Measurements from ENCODE around the gene TCF15. TPM values are rescaled to one million over a fixed set of nuclear protein-coding genes. Genes with fewer than 3 reads are reported as not detected.
A peak's percentile ranks its signal among the peaks of the same experiment; 100 is the strongest.

Gene TCF15
- total and polyA plus RNA-seq, 3 experiments from 2014 or later: not detected

DNA sequence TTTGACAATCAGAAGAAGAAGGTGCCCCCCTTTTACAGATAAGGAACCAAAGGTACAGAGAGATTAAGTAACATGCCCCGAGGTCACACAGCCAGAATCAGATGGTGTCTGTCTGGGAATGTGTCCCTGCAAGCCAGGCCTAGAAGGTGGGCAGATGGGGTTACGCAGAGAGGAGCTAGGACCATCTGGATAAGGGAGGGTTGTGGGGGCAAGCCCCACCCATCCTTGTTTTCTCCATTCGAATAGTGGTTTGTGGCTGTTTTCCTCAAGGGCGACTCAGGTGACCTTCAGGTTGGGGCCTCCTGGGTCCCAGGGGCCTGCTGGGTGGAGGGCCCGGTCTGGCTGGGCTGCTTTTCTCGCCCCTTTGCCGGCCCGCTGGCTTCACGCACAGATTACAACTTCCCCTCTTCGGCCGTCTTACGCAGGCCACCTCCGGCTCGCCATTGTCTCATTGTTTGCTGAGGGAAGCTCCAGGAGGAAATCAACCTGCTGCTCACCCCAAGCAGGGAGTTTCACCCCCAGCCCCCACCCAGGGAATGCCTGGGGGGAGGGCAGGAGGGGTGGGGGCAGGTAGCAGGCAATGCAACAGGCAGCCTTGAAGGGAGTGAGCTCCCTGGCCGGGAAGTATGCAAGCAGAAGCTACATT is 35.7 kb downstream of the TCF15 start:
- Histone ChIP-seq H3K4me1 (ENCODE audit: insufficient read depth, low read length) (no peaks in the 10 kb centered on the region), H3K27me3 (ENCODE audit: insufficient read depth, low read length, poor library complexity, severe bottlenecking) (peaks cover 9% of the 10 kb centered on the region), H3K9me3 (ENCODE audit: low read length) (no peaks in the 10 kb centered on the region), H3K27ac (ENCODE audit: low read depth, low read length) (no peak overlapping the region), H3K36me3 (ENCODE audit: insufficient read depth, low read length) (no peaks in the 10 kb centered on the region), H3K4me3 (ENCODE audit: low read length) (no peak overlapping the region)
- H3K27me3 Mint-ChIP-seq: peaks cover 21 to 48% of the 10 kb centered on the region in 2 donors
- no peaks in the 10 kb centered on the region for H3K9me3 Mint-ChIP-seq
- no peaks in the 10 kb centered on the region for H3K4me1 Mint-ChIP-seq
- POLR2A ChIA-PET: no interaction called here
- peak overlapping the region in 1 of 8 donors; percentile 50 for H3K27ac Mint-ChIP-seq
- CTCF ChIA-PET: no interaction called here
- no peak for DNase-seq
- H3K4me3 Mint-ChIP-seq: no peak overlapping the region
- no peaks in the 10 kb centered on the region for H3K36me3 Mint-ChIP-seq

DNA sequence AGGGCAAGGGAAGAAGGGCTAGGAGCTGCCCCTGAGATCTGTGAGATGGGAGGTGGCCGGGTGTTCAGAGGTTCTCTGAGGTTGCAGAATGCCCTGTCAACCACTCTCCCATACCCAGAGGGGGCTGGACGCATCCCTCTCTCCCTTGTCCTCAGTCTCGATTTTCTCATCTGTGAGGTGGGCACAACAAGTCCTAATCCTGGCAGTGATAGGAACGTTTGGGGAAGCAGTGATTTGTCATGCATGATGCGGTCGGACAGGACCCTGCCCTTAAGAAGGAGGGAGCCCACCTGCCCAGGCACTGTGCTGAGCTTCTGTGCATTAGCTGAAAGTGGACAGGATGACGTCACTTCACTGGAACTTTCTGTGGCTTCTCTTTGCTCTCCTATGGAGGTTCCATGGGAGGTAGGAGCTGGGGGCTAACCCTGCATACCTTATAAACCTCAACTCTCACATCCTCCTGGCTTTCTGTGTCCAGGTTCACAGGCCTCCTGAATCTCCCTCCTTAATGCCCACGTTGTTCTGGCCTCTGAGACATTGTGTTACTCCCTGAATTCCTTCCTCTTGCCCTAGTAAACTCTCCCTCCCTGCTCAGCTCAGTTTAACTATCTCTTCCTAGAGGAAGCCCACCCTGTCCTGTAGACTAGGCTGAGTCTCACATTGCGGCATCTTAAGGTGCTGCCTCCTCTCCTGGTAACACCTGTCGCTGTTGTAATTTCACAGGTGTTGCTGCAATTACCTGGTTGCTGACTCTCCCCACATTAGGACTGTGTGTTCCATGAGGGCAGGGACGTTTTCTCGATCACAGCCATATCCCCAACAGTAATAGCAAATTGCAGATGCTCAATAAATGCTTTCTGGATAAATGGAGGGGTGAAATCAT is 36.5 kb downstream of the TCF15 start:
- Histone ChIP-seq H3K9me3 (ENCODE audit: low read length) (no peaks in the 10 kb centered on the region), H3K36me3 (ENCODE audit: insufficient read depth, low read length) (no peaks in the 10 kb centered on the region), H3K27me3 (ENCODE audit: insufficient read depth, low read length, poor library complexity, severe bottlenecking) (peaks cover 9% of the 10 kb centered on the region), H3K4me3 (ENCODE audit: low read length) (no peak overlapping the region), H3K4me1 (ENCODE audit: insufficient read depth, low read length) (no peaks in the 10 kb centered on the region), H3K27ac (ENCODE audit: low read depth, low read length) (no peak overlapping the region)
- ChIA-PET POLR2A (no interaction called here), CTCF (no interaction called here)
- Mint-ChIP-seq H3K27me3 (peaks cover 26 to 51% of the 10 kb centered on the region in 2 donors), H3K36me3 (no peaks in the 10 kb centered on the region), H3K4me1 (no peaks in the 10 kb centered on the region), H3K4me3 (no peak overlapping the region), H3K9me3 (no peaks in the 10 kb centered on the region), H3K27ac (peak overlapping the region in 1 of 8 donors; percentile 50)
- no peak for DNase-seq

DNA sequence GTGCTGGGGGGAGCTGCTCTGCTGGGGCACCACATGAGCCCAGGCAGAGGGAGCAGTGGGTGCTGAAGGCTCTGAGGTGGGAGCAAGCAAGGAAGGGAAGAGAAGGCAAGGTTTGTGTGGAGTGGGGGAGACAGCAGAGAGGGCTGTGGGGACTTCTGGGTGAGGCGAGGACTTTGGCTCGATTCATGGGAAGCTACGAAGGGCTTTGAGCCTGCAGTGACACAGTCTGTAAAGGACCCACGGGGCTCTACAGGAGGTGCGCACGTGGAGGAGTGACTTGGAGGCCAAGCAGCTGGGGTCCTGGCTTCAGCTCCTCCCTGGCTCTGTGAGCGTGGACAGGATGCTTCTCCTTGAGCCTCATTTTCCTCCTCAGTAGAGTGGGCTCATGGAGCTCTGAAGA is 37.4 kb downstream of the TCF15 start:
- Histone ChIP-seq H3K36me3 (ENCODE audit: insufficient read depth, low read length) (no peaks in the 10 kb centered on the region), H3K27me3 (ENCODE audit: insufficient read depth, low read length, poor library complexity, severe bottlenecking) (peaks cover 9% of the 10 kb centered on the region), H3K27ac (ENCODE audit: low read depth, low read length) (no peak overlapping the region), H3K4me3 (ENCODE audit: low read length) (no peak overlapping the region), H3K4me1 (ENCODE audit: insufficient read depth, low read length) (no peaks in the 10 kb centered on the region), H3K9me3 (ENCODE audit: low read length) (no peaks in the 10 kb centered on the region)
- CTCF ChIA-PET: no interaction called here
- no peak overlapping the region for H3K4me3 Mint-ChIP-seq
- H3K36me3 Mint-ChIP-seq: no peaks in the 10 kb centered on the region
- POLR2A ChIA-PET: no interaction called here
- H3K4me1 Mint-ChIP-seq: no peaks in the 10 kb centered on the region
- H3K27ac Mint-ChIP-seq: peak overlapping the region in 1 of 8 donors; percentile 21
- no peaks in the 10 kb centered on the region for H3K9me3 Mint-ChIP-seq
- H3K27me3 Mint-ChIP-seq: peaks cover 29 to 53% of the 10 kb centered on the region in 2 donors
- no peak for DNase-seq

DNA sequence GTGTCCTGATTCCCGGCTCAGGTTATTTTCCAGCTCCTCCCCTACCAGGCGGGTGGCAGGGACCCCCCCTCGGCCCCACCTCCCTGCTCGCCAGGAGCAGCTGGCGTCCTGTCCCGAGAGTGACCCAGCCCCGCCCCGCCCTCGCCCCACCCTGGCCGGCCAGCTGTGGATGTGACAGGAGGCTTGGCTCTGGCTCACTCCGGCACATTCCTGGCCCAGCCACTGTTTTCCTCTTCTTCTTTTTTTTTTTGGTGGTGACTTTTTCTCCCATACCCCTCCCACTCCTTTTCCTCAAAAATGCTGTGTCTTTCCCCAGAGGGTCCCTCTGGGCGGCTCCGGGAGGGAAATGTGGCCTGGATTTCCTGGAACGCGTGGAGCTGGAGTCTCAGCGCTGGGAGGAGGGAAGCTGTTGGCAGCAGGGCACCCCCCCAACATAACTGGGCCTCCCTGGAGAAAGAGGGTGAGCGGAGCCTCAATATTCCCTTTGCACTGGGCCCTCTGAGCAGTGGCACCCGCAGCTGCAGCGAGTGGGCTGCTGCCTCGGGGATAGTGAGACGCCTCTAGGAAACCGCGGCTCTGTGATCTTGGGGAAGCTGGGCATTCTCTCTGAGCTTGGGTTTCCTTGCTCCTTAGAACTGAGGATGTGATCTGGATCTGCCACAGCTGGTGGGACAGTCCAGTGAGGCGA is 38.2 kb downstream of the TCF15 start:
- Mint-ChIP-seq H3K36me3 (no peaks in the 10 kb centered on the region), H3K4me1 (no peaks in the 10 kb centered on the region), H3K27ac (peak overlapping the region in 1 of 8 donors; percentile 90), H3K4me3 (no peak overlapping the region), H3K27me3 (peaks cover 31 to 55% of the 10 kb centered on the region in 2 donors), H3K9me3 (no peaks in the 10 kb centered on the region)
- DNase-seq: no peak
- no peaks in the 10 kb centered on the region for H3K36me3 ChIP-seq (ENCODE audit: insufficient read depth, low read length)
- H3K9me3 ChIP-seq (ENCODE audit: low read length): no peaks in the 10 kb centered on the region
- CTCF ChIA-PET: no interaction called here
- H3K27me3 ChIP-seq (ENCODE audit: insufficient read depth, low read length, poor library complexity, severe bottlenecking): peaks cover 9% of the 10 kb centered on the region
- POLR2A ChIA-PET: no interaction called here
- H3K4me1 ChIP-seq (ENCODE audit: insufficient read depth, low read length): no peaks in the 10 kb centered on the region
- H3K4me3 ChIP-seq (ENCODE audit: low read length): no peak overlapping the region
- no peak overlapping the region for H3K27ac ChIP-seq (ENCODE audit: low read depth, low read length)

DNA sequence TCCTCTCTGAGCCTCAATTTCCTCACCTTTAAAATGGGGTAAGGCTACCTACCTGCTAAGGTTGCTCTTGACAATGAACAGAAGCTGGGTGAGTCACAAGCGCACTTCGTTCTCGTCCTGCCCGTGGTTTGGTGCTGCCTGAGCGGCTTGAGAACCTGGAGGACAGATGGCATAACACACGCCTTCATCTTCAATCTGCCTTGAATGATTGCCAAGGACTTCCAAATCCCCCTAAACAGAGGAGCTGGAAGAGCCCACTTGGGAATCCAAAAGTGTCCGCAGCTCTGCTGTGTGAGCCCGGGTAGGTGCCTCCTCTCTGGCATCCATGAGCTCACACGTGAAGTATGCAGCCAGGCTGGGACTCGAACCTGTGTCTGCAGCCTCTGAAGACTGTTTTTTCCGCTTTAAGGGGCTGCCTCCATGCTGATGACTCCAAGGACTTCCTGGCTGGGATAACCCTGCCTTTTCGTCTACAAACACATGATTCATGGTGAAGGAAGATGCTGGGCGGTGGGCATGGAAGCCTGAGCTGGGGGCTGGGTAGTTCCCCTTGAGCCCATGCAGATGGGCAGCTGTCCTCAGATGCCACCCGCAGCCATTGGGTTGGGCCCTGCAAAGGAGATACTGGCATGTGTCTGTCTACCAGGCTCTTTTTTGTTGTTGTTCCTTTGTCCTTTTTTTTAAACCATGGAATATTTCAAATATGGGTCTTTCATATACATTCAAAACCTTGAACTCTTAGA is 41.3 kb downstream of the TCF15 start:
- Histone ChIP-seq H3K4me3 (ENCODE audit: low read length) (no peak overlapping the region), H3K27ac (ENCODE audit: low read depth, low read length) (no peak overlapping the region), H3K9me3 (ENCODE audit: low read length) (no peaks in the 10 kb centered on the region), H3K27me3 (ENCODE audit: insufficient read depth, low read length, poor library complexity, severe bottlenecking) (peaks cover 8% of the 10 kb centered on the region), H3K4me1 (ENCODE audit: insufficient read depth, low read length) (no peaks in the 10 kb centered on the region), H3K36me3 (ENCODE audit: insufficient read depth, low read length) (no peaks in the 10 kb centered on the region)
- ChIA-PET CTCF (no interaction called here), POLR2A (no interaction called here)
- Mint-ChIP-seq H3K27me3 (peaks cover 27 to 51% of the 10 kb centered on the region in 2 donors), H3K4me3 (no peak overlapping the region), H3K36me3 (no peaks in the 10 kb centered on the region), H3K9me3 (no peaks in the 10 kb centered on the region), H3K4me1 (no peaks in the 10 kb centered on the region), H3K27ac (no peak overlapping the region)
- no peak for DNase-seq

DNA sequence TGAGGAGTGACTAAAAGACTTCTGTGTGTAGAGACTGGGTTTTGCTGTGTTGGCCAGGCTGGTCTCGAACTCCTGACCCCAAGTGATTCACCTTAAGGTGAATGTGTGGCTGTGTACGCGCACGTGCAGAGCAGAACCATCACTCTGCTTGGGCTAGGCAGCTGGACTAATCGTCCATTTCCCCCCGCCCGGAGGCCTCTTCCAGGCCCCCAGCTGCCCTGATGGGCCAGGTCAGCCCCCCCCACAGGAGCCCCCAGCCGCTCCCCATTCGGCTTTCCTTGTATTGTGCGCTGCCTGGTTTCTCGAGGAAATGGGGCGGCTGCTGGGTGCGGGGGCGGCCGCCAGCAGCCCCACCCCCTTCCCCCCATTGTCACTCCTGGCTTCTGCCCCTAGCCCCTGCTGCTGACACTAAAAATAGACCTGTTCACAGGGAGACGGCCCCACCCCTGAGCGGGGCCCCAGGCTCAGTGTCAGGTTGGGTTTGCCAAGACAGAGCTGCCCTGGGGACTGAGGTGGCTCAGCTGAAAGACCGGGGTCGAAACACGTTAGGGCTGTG is 41.9 kb downstream of the TCF15 start:
- no peak for DNase-seq

DNA sequence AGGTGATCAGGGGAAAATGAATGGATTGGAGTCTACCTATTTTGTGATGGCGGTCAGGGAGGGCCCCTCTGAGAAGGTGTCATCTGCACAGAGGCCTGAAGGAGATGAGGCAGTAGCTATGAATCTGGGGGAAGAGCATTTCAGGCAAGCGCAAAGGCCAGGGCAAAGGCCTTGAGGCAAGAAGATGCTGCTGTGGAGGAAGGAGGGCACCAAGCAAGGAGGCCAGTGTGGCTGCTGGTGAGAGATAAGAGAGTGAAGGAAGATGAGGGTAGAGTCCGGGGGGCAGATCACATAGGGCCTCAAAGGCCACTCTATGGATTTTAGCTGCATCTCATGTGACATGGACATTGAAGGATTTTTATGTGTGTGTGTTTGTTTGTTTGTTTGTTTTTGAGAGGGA is 45.9 kb downstream of the TCF15 start:
- no peaks in the 10 kb centered on the region for H3K9me3 Mint-ChIP-seq
- POLR2A ChIA-PET: no interaction called here

More for the DNA sequence above, 41.9 kb downstream of the TCF15 start:
- Mint-ChIP-seq H3K4me1 (no peaks in the 10 kb centered on the region), H3K9me3 (no peaks in the 10 kb centered on the region), H3K27me3 (peaks cover 23 to 45% of the 10 kb centered on the region in 2 donors), H3K27ac (no peak overlapping the region), H3K4me3 (no peak overlapping the region), H3K36me3 (no peaks in the 10 kb centered on the region)
- Histone ChIP-seq H3K9me3 (ENCODE audit: low read length) (no peaks in the 10 kb centered on the region), H3K36me3 (ENCODE audit: insufficient read depth, low read length) (no peaks in the 10 kb centered on the region), H3K27me3 (ENCODE audit: insufficient read depth, low read length, poor library complexity, severe bottlenecking) (peaks cover 4% of the 10 kb centered on the region), H3K27ac (ENCODE audit: low read depth, low read length) (no peak overlapping the region), H3K4me1 (ENCODE audit: insufficient read depth, low read length) (no peaks in the 10 kb centered on the region), H3K4me3 (ENCODE audit: low read length) (no peak overlapping the region)
- POLR2A ChIA-PET: no interaction called here
- CTCF ChIA-PET: no interaction called here

More for the DNA sequence above, 45.9 kb downstream of the TCF15 start:
- Histone ChIP-seq H3K27ac (ENCODE audit: low read depth, low read length) (no peak overlapping the region), H3K4me3 (ENCODE audit: low read length) (no peak overlapping the region), H3K36me3 (ENCODE audit: insufficient read depth, low read length) (no peaks in the 10 kb centered on the region), H3K9me3 (ENCODE audit: low read length) (no peaks in the 10 kb centered on the region), H3K4me1 (ENCODE audit: insufficient read depth, low read length) (no peaks in the 10 kb centered on the region), H3K27me3 (ENCODE audit: insufficient read depth, low read length, poor library complexity, severe bottlenecking) (no peaks in the 10 kb centered on the region)
- no peak for DNase-seq
- CTCF ChIA-PET: no interaction called here
- H3K27me3 Mint-ChIP-seq: peaks cover 23 to 41% of the 10 kb centered on the region in 2 donors
- no peaks in the 10 kb centered on the region for H3K36me3 Mint-ChIP-seq
- peaks cover 0 to 4% (median 0%) of the 10 kb centered on the region in 3 donors for H3K4me1 Mint-ChIP-seq
- H3K27ac Mint-ChIP-seq: no peak overlapping the region
- no peak overlapping the region for H3K4me3 Mint-ChIP-seq

All from CD8-positive, alpha-beta memory T cell (primary cell).